HepG2 (cell line): ENCODE results near the gene CENPB. TPM values are rescaled to one million over a fixed set of nuclear protein-coding genes. Genes with fewer than 3 reads are reported as not detected.
A peak's percentile ranks its signal among the peaks of the same experiment; 100 is the strongest.

Source experiments
- AGO1 ChIP-seq: fragments of 200-400 bp; formaldehyde crosslinking; IDR thresholded peaks from 2 replicates; pipeline ENCODE4 v1.6.1; 2017; ENCODE audit warnings: mild to moderate bottlenecking, low read depth, low read length, moderate library complexity; ENCODE audit not compliant: poor library complexity, severe bottlenecking
- ARID5B ChIP-seq: IDR thresholded peaks from 2 replicates; pipeline ENCODE4 v1.4.0; 2020; ENCODE audit warnings: mild to moderate bottlenecking, missing genetic modification reagents
- CENPBD1 ChIP-seq: sonication (generic); formaldehyde crosslinking; IDR thresholded peaks from 2 replicates; pipeline ENCODE4 v1.8.0; 2022; ENCODE audit warnings: missing genetic modification reagents, low read depth, mild to moderate bottlenecking, borderline replicate concordance
- CHCHD3 ChIP-seq: sonication (generic); formaldehyde crosslinking; IDR thresholded peaks from 2 replicates; pipeline ENCODE4 v1.8.0; 2022; ENCODE audit warnings: mild to moderate bottlenecking, missing genetic modification reagents, moderate library complexity
- CREBL2 ChIP-seq: sonication (generic); formaldehyde crosslinking; IDR thresholded peaks from 2 replicates; pipeline ENCODE4 v1.8.1; 2023; ENCODE audit warnings: missing genetic modification reagents, mild to moderate bottlenecking, borderline replicate concordance
- HMGA1 ChIP-seq: sonication (generic); formaldehyde crosslinking; conservative IDR thresholded peaks from 2 replicates; pipeline ENCODE4 v1.4.0; 2020; ENCODE audit warnings: missing genetic modification reagents
- JUN ChIP-seq: sonication (generic); formaldehyde crosslinking; IDR thresholded peaks from 2 replicates; pipeline ENCODE4 v1.4.0; 2020; ENCODE audit warnings: mild to moderate bottlenecking, missing genetic modification reagents
- NFKB2 ChIP-seq: sonication (generic); formaldehyde crosslinking; IDR thresholded peaks from 2 replicates; pipeline ENCODE4 v1.4.0; 2020; ENCODE audit warnings: missing genetic modification reagents, borderline replicate concordance
- NPAS2 ChIP-seq: sonication (generic); formaldehyde crosslinking; IDR thresholded peaks from 2 replicates; pipeline ENCODE4 v1.8.0; 2022; ENCODE audit warnings: mild to moderate bottlenecking, missing genetic modification reagents, borderline replicate concordance
- RXRB ChIP-seq: IDR thresholded peaks from 2 replicates; pipeline ENCODE4 v1.6.1; 2016; ENCODE audit warnings: borderline replicate concordance, missing genetic modification reagents, missing compliant biosample characterization
- SKI ChIP-seq: fragments of 450-650 bp; IDR thresholded peaks from one replicate; pipeline ENCODE4 v1.6.1; 2018; ENCODE audit warnings: mild to moderate bottlenecking; ENCODE audit not compliant: partially characterized antibody
- TRIM24 ChIP-seq: sonication (generic); formaldehyde crosslinking; IDR thresholded peaks from 2 replicates; pipeline ENCODE4 v1.8.0; 2022; ENCODE audit warnings: mild to moderate bottlenecking, missing genetic modification reagents
- ZBTB21 ChIP-seq: sonication (generic); formaldehyde crosslinking; IDR thresholded peaks from 2 replicates; pipeline ENCODE4 v1.4.0; 2020; ENCODE audit warnings: missing genetic modification reagents
- ZEB1 ChIP-seq: IDR thresholded peaks from 2 replicates; pipeline ENCODE4 v1.6.1; 2012; ENCODE audit warnings: mild to moderate bottlenecking, low read depth, inconsistent platforms; ENCODE audit not compliant: insufficient replicate concordance
- ZFP82 ChIP-seq: sonication (generic); formaldehyde crosslinking; IDR thresholded peaks from 2 replicates; pipeline ENCODE4 v1.5.1; 2020; ENCODE audit warnings: mild to moderate bottlenecking, missing genetic modification reagents, borderline replicate concordance
- ZNF512B ChIP-seq: sonication (generic); formaldehyde crosslinking; IDR thresholded peaks from 2 replicates; pipeline ENCODE4 v1.5.1; 2020; ENCODE audit warnings: missing genetic modification reagents, mild to moderate bottlenecking, borderline replicate concordance
- ZNF777 ChIP-seq: sonication (generic); formaldehyde crosslinking; IDR thresholded peaks from 2 replicates; pipeline ENCODE4 v1.4.0; 2020; ENCODE audit warnings: missing genetic modification reagents
- ZNF780A ChIP-seq: sonication (generic); formaldehyde crosslinking; IDR thresholded peaks from 2 replicates; pipeline ENCODE4 v1.8.0; 2022; ENCODE audit warnings: mild to moderate bottlenecking, missing genetic modification reagents, moderate library complexity
- ZSCAN5A ChIP-seq: sonication (generic); formaldehyde crosslinking; IDR thresholded peaks from 2 replicates; pipeline ENCODE4 v1.8.0; 2022; ENCODE audit warnings: mild to moderate bottlenecking, missing genetic modification reagents, borderline replicate concordance
- polyA plus RNA-seq, 8 experiments: library from polyadenylated mRNA; depleted of rRNA in 3 of 8; stranded (reverse) in 7 of 8; unstranded in 1 of 8; fragments of >200 nt; fragmentation: Illumina TruSeq in 4 of 8; extraction: Trizol in 4 of 8; gene quantifications; 2 replicates each; pipeline versions ENCODE4 v1.2.1 to v1.2.3, GENCODE V29; 2011 to 2016; ENCODE audit warnings: low read depth in 4 of 8, missing spikeins in 1 of 8, mixed read lengths in 1 of 8; ENCODE audit not compliant: insufficient read depth in 1 of 8
- total RNA-seq, 5 experiments: library from RNA; depleted of rRNA; stranded (reverse); fragments of >200 nt; fragmentation: Illumina TruSeq; extraction: Trizol; gene quantifications; 2 replicates each; pipeline ENCODE4 v1.2.3, GENCODE V29; 2016; ENCODE audit warnings: low read depth in 1 of 5

Gene CENPB
- total and polyA plus RNA-seq, 2 of the 13 experiments (the other 11 are each of a cell fraction or from before 2014, with no cell fraction given) = 10.4 to 54.5 TPM

- TF ChIP-seq ARID5B (CRISPR knock-in tag) (peak; percentile 63), HMGA1 (CRISPR knock-in tag) (no peak), CENPBD1 (no peak), NPAS2 (CRISPR knock-in tag) (no peak), JUN (no peak), ZFP82 (CRISPR knock-in tag) (no peak), NFKB2 (CRISPR knock-in tag) (peak; percentile 79; the same call in 1 of the 2 replicates), ZSCAN5A (CRISPR knock-in tag) (peak; percentile 77; the same call in 1 of the 2 replicates), CHCHD3 (CRISPR knock-in tag) (0 out of 2 replicates have a peak, but pooled peaks have one; percentile 66), CREBL2 (CRISPR knock-in tag) (no peak), AGO1 (no peak), RXRB (CRISPR knock-in tag) (peak; percentile 86), ZEB1 (no peak), ZNF512B (CRISPR knock-in tag) (peak; percentile 94), ZNF780A (no peak; the same call in 1 of the 2 replicates), SKI (peak; percentile 46), TRIM24 (no peak), ZBTB21 (CRISPR knock-in tag) (peak; percentile 33; the same call in 1 of the 2 replicates), ZNF777 (CRISPR knock-in tag) (no peak)
Measured at GRCh38 chr20:3818155-3819151, 31.9 kb upstream of the CENPB start (continued).
